IMR-90 (cell line): ENCODE data around the gene ATL2. TPM values are rescaled to one million over a fixed set of nuclear protein-coding genes. Genes with fewer than 3 reads are reported as not detected.

ENCODE experiments used
- ATAC-seq: fragments of 200-7000 bp; cut with Tn5 transposase; 2 replicates; pipeline ENCODE4 v1.9.1; 2020; ENCODE audit warnings: low read depth, mild to moderate bottlenecking, moderate library complexity
- BruUV-seq: library from RNA; stranded (reverse); fragments of 400-500 nt; replicated peaks from 2 replicates; lab custom pipeline; 2021; lab: Mats Ljungman, UMichigan
- CTCF ChIA-PET: fragments of 300-600 bp; formaldehyde crosslinking; extraction: SDS; loops from one replicate; lab custom pipeline; 2021; ENCODE audit warnings: antibody characterized with exemption; lab: Yijun Ruan, JAX
- POLR2A ChIA-PET: fragments of 300-600 bp; sonication (Branson Sonifier 250); formaldehyde crosslinking; loops from one replicate; lab custom pipeline; 2022; ENCODE audit warnings: antibody characterized with exemption; ENCODE audit not compliant: unreplicated experiment; lab: Charles Lee
- DNase-seq: peaks from one replicate; pipeline ENCODE4 v3.0.0; 2013
- H2AFZ ChIP-seq: replicated peaks from 2 replicates; pipeline ENCODE3; 2013; ENCODE audit warnings: low read length, mild to moderate bottlenecking; ENCODE audit not compliant: poor library complexity
- H2AK5ac ChIP-seq: 2 replicates; pipeline ENCODE4 v1.6.1; 2013; ENCODE audit warnings: low read depth, low read length, inconsistent platforms
- H2AK9ac ChIP-seq: replicated peaks from 2 replicates; pipeline ENCODE3; 2013; ENCODE audit warnings: mild to moderate bottlenecking, low read depth, low read length, moderate library complexity; ENCODE audit not compliant: poor library complexity
- H2BK120ac ChIP-seq: 2 replicates; pipeline ENCODE4 v1.6.1; 2013; ENCODE audit warnings: low read depth, low read length, inconsistent platforms
- H2BK15ac ChIP-seq: 3 replicates; pipeline ENCODE4 v1.6.1; 2013; ENCODE audit warnings: low read depth, low read length, inconsistent platforms
- H2BK20ac ChIP-seq: 2 replicates; pipeline ENCODE4 v1.6.1; 2013; ENCODE audit warnings: low read depth, mild to moderate bottlenecking, inconsistent platforms, low read length, moderate library complexity
- H2BK5ac ChIP-seq: 2 replicates; pipeline ENCODE4 v1.6.1; 2013; ENCODE audit warnings: mild to moderate bottlenecking, low read depth, low read length, inconsistent platforms; ENCODE audit not compliant: poor library complexity, severe bottlenecking
- H3K14ac ChIP-seq: replicated peaks from 2 replicates; pipeline ENCODE4 v1.6.1; 2013; ENCODE audit warnings: low read depth, low read length, inconsistent platforms
- H3K18ac ChIP-seq: 2 replicates; pipeline ENCODE4 v1.6.1; 2013; ENCODE audit warnings: low read depth, low read length, control low read depth
- H3K23ac ChIP-seq: 2 replicates; pipeline ENCODE4 v1.6.1; 2013; ENCODE audit warnings: low read depth, low read length, inconsistent platforms
- H3K27ac ChIP-seq: 2 replicates; pipeline ENCODE4 v1.5.1; 2013; ENCODE audit warnings: mild to moderate bottlenecking, control low read depth, low read length; ENCODE audit not compliant: insufficient read depth
- H3K27me3 ChIP-seq: 2 replicates; pipeline ENCODE4 v1.6.1; 2013; ENCODE audit warnings: low read length; ENCODE audit not compliant: control insufficient read depth, insufficient read depth
- H3K36me3 ChIP-seq: 2 replicates; pipeline ENCODE4 v1.6.1; 2013; ENCODE audit warnings: low read length, mixed read lengths; ENCODE audit not compliant: control insufficient read depth, insufficient read depth
- H3K4ac ChIP-seq: 2 replicates; pipeline ENCODE4 v1.6.1; 2013; ENCODE audit warnings: low read depth, low read length, inconsistent platforms
- H3K4me1 ChIP-seq: 2 replicates; pipeline ENCODE4 v1.6.1; 2013; ENCODE audit warnings: low read length, mixed read lengths; ENCODE audit not compliant: control insufficient read depth, insufficient read depth
- H3K4me2 ChIP-seq: 2 replicates; pipeline ENCODE4 v1.6.1; 2013; ENCODE audit warnings: low read depth, mild to moderate bottlenecking, control low read depth, low read length, moderate library complexity
- H3K4me3 ChIP-seq: 2 replicates; pipeline ENCODE4 v1.5.1; 2013; ENCODE audit warnings: low read depth, mild to moderate bottlenecking, control low read depth, low read length, moderate library complexity; ENCODE audit not compliant: insufficient read depth
- H3K56ac ChIP-seq: 2 replicates; pipeline ENCODE4 v1.6.1; 2013; ENCODE audit warnings: low read length, inconsistent platforms; ENCODE audit not compliant: insufficient read depth; ENCODE audit errors: extremely low read depth
- H3K79me1 ChIP-seq, 2 experiments: 2 replicates each; pipeline ENCODE4 v1.6.1; 2013; ENCODE audit warnings: low read length in 2 of 2, inconsistent platforms in 1 of 2, low read depth in 1 of 2
- H3K9ac ChIP-seq: 2 replicates; pipeline ENCODE4 v1.6.1; 2013; ENCODE audit warnings: low read depth, low read length, control low read depth
- H3K9me1 ChIP-seq: 2 replicates; pipeline ENCODE4 v1.6.1; 2013; ENCODE audit warnings: low read length, inconsistent platforms; ENCODE audit not compliant: insufficient read depth
- H3K9me3 ChIP-seq: 2 replicates; pipeline ENCODE4 v1.6.1; 2013; ENCODE audit warnings: low read length; ENCODE audit not compliant: control insufficient read depth, insufficient read depth
- H4K20me1 ChIP-seq: 2 replicates; pipeline ENCODE4 v1.6.1; 2013; ENCODE audit warnings: low read length, inconsistent platforms; ENCODE audit not compliant: insufficient read depth
- H4K5ac ChIP-seq: 2 replicates; pipeline ENCODE4 v1.6.1; 2013; ENCODE audit warnings: mild to moderate bottlenecking, low read depth, low read length, control low read depth
- H4K8ac ChIP-seq, 2 experiments: 2 replicates each; pipeline ENCODE4 v1.6.1; 2013; ENCODE audit warnings: low read depth in 2 of 2, low read length in 2 of 2, control low read depth in 1 of 2, inconsistent platforms in 1 of 2
- H4K91ac ChIP-seq: 2 replicates; pipeline ENCODE4 v1.6.1; 2013; ENCODE audit warnings: low read depth, low read length, inconsistent platforms; ENCODE audit not compliant: insufficient read depth
- CHD1 ChIP-seq: IDR thresholded peaks from 2 replicates; pipeline ENCODE4 v1.6.1; 2012; ENCODE audit warnings: low read depth, low read length, improper control_type of control experiment
- FOS ChIP-seq: fragments of 150-350 bp; IDR thresholded peaks from 2 replicates; pipeline ENCODE4 v1.6.1; 2016; ENCODE audit warnings: low read depth, low read length
- MAFK ChIP-seq: IDR thresholded peaks from 2 replicates; pipeline ENCODE4 v1.6.1; 2012; ENCODE audit warnings: low read depth, low read length, improper control_type of control experiment
- MXI1 ChIP-seq: IDR thresholded peaks from 2 replicates; pipeline ENCODE4 v1.6.1; 2012; ENCODE audit warnings: low read depth, mild to moderate bottlenecking, low read length, moderate library complexity, borderline replicate concordance
- POLR2A ChIP-seq: IDR thresholded peaks from 2 replicates; pipeline ENCODE4 v1.6.1; 2012; ENCODE audit warnings: mild to moderate bottlenecking, low read depth, low read length
- WGBS, 2 experiments: methylation state at CpG; one replicate each; pipeline versions ENCODE4 v1.1.5 to v1.1.7; 2013; ENCODE audit warnings: missing lambda C conversion rate in 2 of 2; ENCODE audit not compliant: insufficient read length in 1 of 2; ENCODE audit errors: extremely low coverage in 2 of 2; 5-methylcytosine and 5-hydroxymethylcytosine counted together
- dilution Hi-C: fragments of 300-500 bp; cut with HindIII; formaldehyde crosslinking; loops from one replicate; pipeline ENCODE4 v1.14.3; 2018; ENCODE audit warnings: low sequenced_read_pairs; ENCODE audit not compliant: unreplicated experiment
- in situ Hi-C: fragments of 300-500 bp; cut with MboI; formaldehyde crosslinking; loops from 3 replicates; pipeline ENCODE4 v1.14.3; 2019; ENCODE audit warnings: low sequenced_read_pairs, inconsistent platforms, mixed read lengths
- intact Hi-C: fragments of 100-400 bp; cut with micrococcal nuclease; formaldehyde crosslinking; loops from 2 replicates; pipeline ENCODE4 v1.10.0; 2022
- polyA plus RNA-seq, 3 experiments: library from polyadenylated mRNA; depleted of rRNA; stranded (reverse); fragments of >200 nt; gene quantifications; 2 replicates each; pipeline ENCODE4 v1.2.3, GENCODE V29; 2012; ENCODE audit warnings: low replicate concordance in 1 of 3
- total RNA-seq: library from RNA; depleted of rRNA; stranded (reverse); fragments of >200 nt; gene quantifications from 2 replicates; pipeline ENCODE4 v1.2.3, GENCODE V29; 2012

Gene ATL2
- total and polyA plus RNA-seq, 2 of the 4 experiments (the other 2 are of a cell fraction), result 16.0 to 62.6 TPM

DNA sequence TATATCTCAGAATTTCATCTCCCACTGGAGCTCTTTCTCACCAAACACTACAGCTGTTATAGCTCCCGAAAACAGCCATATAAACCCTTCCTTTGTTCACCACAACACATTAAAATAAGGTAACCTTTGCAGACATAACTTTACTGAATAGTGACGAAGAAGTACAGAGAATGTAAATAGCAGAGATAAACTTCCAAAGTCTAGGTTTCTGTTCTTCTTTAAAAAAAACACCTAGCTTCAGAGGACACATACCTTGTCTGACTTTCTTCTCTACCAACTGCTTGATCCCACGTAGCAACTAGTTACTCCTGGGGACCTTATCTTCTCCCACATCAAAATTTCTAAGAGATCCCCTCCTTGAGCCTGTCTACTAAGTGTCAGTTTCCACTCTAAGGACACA lies 32.3 kb downstream of the ATL2 start:
- Histone ChIP-seq H2AK5ac (no peak overlapping the region), H2BK20ac (no peak overlapping the region), H2BK120ac (no peak overlapping the region), H2AK9ac (no peak overlapping the region), H3K4me3 (no peak overlapping the region), H3K9me3 (no peaks in the 10 kb centered on the region), H2BK15ac (no peak overlapping the region), H3K23ac (no peak overlapping the region), H3K56ac (no peak overlapping the region), H4K20me1 (peaks cover 7% of the 10 kb centered on the region; the same call in 1 of the 2 replicates), H4K91ac (no peak overlapping the region), H3K27me3 (no peaks in the 10 kb centered on the region), H3K4me1 (no peaks in the 10 kb centered on the region), H3K14ac (no peak overlapping the region), H3K9ac (no peak overlapping the region), H3K18ac (no peak overlapping the region), H4K8ac (no peak overlapping the region), H2AFZ (no peak overlapping the region), H3K36me3 (peaks cover 10% of the 10 kb centered on the region), H2BK5ac (no peak overlapping the region), H3K27ac (no peak overlapping the region), H3K79me1 (peaks cover 15 to 38% of the 10 kb centered on the region in 2 experiments), H3K9me1 (no peaks in the 10 kb centered on the region), H3K4ac (no peak overlapping the region), H4K5ac (no peak overlapping the region), H3K4me2 (no peak overlapping the region)
- ChIA-PET CTCF (no interaction called here), POLR2A (no interaction called here)
- intact Hi-C loops (no loop called here), in situ Hi-C loops (no loop called here), dilution Hi-C loops (no loop called here)
- no peak for DNase-seq
- no peak for ATAC-seq
- no TSS peak for BruUV-seq
- no CpG with 5 or more reads among the region's 3 CpGs for WGBS, 2 experiments
- TF ChIP-seq MXI1, result no peak
- no peak for TF ChIP-seq MAFK
- no peak for TF ChIP-seq POLR2A
- no peak for TF ChIP-seq CHD1
- TF ChIP-seq FOS, result no peak
